Fibroblast of villous mesenchyme (primary cell): ENCODE results near the gene FBXW11. TPM values are rescaled to one million over a fixed set of nuclear protein-coding genes. Genes with fewer than 3 reads are reported as not detected.

ENCODE experiments used
- DNase-seq: peaks from one replicate; pipeline ENCODE4 v3.0.0-alpha.2; 2010; ENCODE audit warnings: low read depth
- H3K4me3 ChIP-seq: 2 replicates; pipeline ENCODE4 v1.5.1; 2011; ENCODE audit warnings: low read depth, mild to moderate bottlenecking, low read length
- CTCF ChIP-seq: IDR thresholded peaks from 2 replicates; pipeline ENCODE4 v1.5.1; 2012; ENCODE audit warnings: low read depth, mild to moderate bottlenecking, low read length; ENCODE audit not compliant: insufficient read depth
- total RNA-seq: library from RNA; depleted of rRNA; stranded (reverse); fragments of >200 nt; gene quantifications from 2 replicates; pipeline ENCODE4 v1.2.3, GENCODE V29; 2012

Gene FBXW11
- total RNA-seq, result 68.0 and 112 TPM in 2 replicates

GRCh38 chr5:172006321-172007174 lies at the start of gene FBXW11:
FBXW11 (minus strand) TSS chr5:172006638; CDS start chr5:172006502, 136 bp downstream.
- H3K4me3 ChIP-seq, result peak within 1 kb of the TSS; percentile 88
- no peak for TF ChIP-seq CTCF
- peak; percentile 96 for DNase-seq

GRCh38 chr5:172055996-172056395 lies 49.6 kb upstream of the FBXW11 start:
- no peak for DNase-seq
- no peak for TF ChIP-seq CTCF
- no peak overlapping the region for H3K4me3 ChIP-seq

DNA sequence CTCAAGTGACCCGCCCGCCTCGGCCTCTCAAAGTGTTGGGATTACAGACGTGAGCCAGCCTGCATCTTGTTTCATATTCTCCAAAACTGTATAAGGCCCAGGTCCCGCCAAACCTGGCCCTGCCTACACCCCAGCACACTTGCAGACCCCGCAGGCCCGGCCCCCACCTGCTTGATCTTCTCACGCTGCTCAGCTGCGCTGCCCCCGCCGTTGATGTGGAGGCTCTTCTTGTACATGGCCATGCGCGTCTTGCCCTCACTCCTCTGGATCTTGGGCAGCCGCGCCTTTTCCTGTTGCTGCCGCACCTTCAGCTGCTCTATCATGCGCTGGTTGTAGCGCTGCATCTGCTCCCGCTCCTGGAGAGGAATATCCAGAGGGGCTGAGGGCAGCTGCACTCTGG lies 49.0 kb upstream of the FBXW11 start:
- DNase-seq, result no peak
- TF ChIP-seq CTCF, result no peak
- H3K4me3 ChIP-seq, result no peak overlapping the region

DNA sequence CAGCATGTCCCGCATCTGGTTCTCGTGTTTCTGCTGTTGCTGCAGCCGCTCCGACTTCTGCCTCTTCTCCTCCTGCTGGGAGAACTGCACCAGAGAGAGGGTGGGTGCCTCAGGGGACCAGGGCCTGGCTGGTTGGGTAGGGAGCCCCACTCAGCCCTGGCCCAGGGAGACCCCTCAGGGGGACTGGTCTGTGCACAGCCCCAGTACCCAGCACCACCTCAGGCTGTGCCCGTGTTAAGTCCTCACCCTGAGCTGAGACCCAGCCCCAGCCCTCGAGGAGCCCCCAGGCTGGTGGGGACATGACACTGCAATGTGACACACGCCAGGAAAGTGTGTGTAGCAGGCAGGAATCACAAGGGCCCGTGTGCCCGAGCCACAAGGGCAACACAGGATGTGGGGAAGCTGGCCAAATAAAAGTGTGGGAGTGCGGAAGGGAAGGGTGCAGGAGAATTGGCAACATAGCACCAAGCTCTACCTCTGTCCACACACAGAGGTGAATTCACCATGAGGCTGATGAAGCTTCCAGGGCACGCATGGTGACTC lies 48.2 kb upstream of the FBXW11 start:
- TF ChIP-seq CTCF, result no peak
- H3K4me3 ChIP-seq, result no peak overlapping the region
- no peak for DNase-seq

GRCh38 chr5:172052450-172053236 lies 46.2 kb upstream of the FBXW11 start:
- no peak for TF ChIP-seq CTCF
- H3K4me3 ChIP-seq, result no peak overlapping the region
- DNase-seq, result peak; percentile 48

GRCh38 chr5:172051643-172052339 lies 45.4 kb upstream of the FBXW11 start:
- no peak overlapping the region for H3K4me3 ChIP-seq
- DNase-seq, result no peak
- no peak for TF ChIP-seq CTCF
